Renal cortical epithelial cell (primary cell): ENCODE data around the gene TAPBP. TPM values are rescaled to one million over a fixed set of nuclear protein-coding genes. Genes with fewer than 3 reads are reported as not detected.
A peak's percentile ranks its signal among the peaks of the same experiment; 100 is the strongest.
"Not testable (repeated sequence)": the region's sequence is repeated elsewhere in the genome, so short reads cannot be mapped to it uniquely, and the experiment has no call there.

Experiments
- DNase-seq: peaks from one replicate; pipeline ENCODE4 v3.0.0-alpha.2; 2011; ENCODE audit warnings: low read depth
- total RNA-seq: library from RNA; depleted of rRNA; stranded (reverse); fragments of >200 nt; gene quantifications from 2 replicates; pipeline ENCODE4 v1.2.3, GENCODE V29; 2014

TAPBP gene
- total RNA-seq = 114 and 147 TPM in 2 replicates

DNA sequence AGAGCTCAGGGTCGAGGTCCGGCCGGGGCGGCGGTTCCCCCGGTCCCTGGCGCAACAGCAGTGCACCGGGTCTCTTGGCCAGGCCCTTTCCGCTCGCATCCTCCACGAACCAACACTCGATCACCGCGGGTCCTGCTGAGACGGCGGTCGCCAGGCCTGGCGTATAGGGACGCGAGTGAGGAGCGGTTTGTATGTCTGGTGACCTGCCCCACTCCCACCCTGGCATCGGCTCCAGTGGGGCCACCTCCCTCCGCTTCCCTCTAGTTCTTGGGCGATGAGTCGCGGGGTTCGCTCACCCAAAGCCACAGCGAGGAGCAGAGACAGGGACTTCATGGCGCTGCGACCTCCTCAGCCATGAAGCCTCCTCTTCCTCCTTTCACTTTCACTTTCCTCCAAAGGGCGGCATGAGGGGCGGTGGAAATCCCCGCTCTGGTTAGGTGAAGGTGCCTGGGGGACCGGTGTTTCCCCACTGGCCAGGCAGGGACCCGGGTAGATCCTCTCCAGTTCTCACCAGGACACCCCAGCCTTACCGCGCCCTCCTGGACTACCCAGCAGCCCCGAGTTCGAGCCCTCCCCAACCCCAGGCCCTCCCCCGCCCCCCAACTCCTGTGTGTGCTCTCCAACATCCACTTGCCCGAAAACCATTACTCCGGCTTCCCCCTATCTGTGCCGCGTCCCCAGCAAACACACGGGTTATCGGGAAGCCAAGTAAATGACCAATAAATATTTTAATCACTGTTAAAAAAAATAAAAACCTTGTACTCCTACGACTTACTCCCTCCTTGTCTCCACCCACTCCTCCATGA, at the start of gene TAPBP:
Gene TAPBP, minus strand, starts transcription at position 370 of the 806 bp plus-strand sequence. Its CDS starts 37 bp downstream, at position 333.
- peak; percentile 59 for DNase-seq

DNA sequence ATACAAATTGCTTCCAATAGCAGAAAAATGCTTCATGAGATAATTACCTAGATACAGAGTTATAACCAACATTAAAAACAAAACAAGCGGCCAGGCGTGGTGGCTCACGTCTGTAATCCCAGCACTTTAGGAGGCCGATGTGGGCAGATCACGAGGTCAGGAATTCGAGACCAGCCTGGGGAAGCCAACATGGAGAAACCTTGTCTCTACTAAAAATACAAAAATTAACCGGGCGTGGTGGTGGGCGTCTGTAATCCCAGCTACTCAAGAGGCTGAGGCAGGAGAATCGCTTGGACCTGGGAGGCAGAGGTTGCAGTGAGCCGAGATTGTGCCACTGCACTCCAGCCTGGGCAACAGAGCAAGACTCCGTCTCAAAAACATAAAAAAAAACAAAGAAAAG, 49.6 kb upstream of the TAPBP start:
- not testable (repeated sequence) for DNase-seq

- DNase-seq = no peak
Measured at GRCh38 chr6:33359331-33359730, 45.5 kb upstream of the TAPBP start.

DNA sequence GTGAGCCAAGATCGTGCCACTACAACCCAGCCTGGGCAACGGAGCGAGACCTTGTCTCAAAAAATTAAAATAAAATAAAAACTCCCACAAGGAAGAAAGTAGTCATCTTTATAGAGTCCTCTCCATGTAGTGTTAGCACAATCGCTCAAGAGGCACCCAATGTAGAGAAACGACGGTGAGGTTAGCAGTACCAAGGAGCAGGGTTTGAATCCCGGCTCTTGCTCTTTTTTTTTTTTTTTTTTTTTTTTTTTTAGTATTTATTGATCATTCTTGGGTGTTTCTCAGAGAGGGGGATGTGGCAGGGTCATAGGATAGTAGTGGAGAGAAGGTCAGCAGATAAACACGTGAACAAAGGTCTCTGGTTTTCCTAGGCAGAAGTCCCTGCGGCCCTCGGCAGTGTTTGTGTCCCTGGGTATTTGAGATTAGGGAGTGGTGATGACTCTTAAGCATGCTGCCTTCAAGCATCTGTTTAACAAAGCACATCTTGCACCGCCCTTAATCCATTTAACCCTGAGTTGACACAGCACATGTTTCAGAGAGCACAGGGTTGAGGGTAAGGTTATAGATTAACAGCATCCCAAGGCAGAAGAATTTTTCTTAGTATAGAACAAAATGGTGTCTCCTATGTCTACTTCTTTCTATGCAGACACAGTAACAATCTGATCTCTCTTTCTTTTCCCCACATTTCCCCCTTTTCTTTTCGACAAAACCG, 43.4 kb upstream of the TAPBP start:
- peak; percentile 36 for DNase-seq

DNA sequence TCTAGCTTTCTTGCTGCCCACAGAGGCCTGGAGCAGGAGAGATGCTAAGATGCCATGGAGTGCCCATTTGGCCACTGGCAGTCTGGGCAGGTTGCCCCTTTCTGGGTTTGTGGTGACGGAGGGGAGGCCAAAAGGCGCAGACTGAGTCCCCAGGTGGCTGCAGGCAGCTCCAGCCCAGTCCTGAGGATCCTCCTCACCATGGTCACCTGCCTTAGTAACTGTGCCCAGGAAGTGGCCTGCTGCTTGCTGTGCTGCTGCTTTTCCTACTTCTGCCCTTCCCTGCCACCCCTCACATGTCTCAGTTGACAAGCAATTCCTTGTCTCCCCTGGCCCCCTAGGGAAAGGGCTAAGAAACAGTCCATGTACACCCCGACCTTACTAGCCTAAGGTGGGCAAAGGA, 42.4 kb upstream of the TAPBP start:
- DNase-seq = no peak

- DNase-seq = not testable (repeated sequence)
Measured at GRCh38 chr6:33355860-33356259, 42.0 kb upstream of the TAPBP start.

- no peak for DNase-seq
Measured at GRCh38 chr6:33347816-33348215, 33.9 kb upstream of the TAPBP start.

DNA sequence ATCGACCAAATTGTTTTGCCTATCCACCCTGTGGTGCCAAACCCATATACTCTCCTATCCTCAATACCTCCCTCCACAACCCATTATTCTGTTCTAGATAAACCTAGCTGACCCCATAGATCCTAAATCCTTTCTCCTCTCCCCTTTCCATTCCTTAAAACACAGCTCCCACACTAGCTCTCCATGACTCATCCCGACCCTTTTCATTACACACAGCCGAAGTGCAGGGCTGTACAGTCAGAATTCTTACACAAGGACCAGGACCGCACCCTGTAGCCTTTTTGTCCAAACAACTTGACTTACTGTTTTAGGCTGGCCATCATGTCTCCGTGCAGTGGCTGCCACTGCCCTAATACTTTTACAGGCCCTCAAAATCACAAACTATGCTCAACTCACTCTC, 33.1 kb upstream of the TAPBP start:
- not testable (repeated sequence) for DNase-seq

DNA sequence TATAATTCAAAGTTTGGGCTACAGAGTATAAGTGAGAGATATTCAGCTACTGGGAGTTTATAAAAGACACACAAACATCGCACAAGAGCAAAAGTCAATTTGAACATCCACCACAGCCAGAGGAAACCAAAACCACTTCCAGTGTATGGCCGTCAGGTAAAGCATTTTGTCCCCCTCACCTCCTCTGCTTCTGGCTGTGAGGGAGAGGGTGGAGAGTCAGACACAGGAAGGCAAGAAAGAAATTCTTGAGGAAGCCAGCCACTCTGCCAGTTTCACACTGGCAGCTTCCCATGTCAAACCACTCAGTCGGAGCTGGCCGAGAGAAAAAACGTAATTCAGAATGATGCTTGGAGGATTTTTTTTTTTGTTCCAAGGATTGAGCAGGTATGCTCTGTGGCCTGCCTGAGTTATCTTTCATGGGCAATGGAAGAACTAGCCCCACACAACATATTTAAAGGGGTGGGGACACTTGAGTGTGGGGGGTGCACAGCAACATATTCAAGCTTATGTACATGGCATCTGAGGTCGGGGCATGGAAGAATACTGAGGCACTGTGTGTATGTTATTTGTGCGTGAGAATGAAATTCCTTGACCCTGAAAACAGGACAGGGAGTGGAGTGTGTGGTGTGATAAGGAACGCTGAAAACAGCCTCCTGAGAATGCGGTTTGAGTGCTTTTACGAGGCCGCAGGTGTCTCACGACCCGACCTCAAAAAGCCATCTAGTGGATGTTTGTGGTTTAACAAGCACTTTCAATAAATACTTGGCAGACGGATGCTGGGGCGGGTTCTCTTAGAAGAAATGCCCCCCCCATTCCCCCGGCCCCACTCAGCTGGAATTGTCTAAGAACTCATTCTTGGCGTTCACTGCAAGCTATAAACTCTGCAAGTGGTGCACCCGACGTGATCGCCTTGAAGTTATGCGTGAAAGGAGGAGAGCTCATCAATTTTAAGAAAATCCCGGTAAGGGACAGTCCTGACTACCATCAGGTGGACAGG, 31.1 kb upstream of the TAPBP start:
- DNase-seq = peak; percentile 89

DNA sequence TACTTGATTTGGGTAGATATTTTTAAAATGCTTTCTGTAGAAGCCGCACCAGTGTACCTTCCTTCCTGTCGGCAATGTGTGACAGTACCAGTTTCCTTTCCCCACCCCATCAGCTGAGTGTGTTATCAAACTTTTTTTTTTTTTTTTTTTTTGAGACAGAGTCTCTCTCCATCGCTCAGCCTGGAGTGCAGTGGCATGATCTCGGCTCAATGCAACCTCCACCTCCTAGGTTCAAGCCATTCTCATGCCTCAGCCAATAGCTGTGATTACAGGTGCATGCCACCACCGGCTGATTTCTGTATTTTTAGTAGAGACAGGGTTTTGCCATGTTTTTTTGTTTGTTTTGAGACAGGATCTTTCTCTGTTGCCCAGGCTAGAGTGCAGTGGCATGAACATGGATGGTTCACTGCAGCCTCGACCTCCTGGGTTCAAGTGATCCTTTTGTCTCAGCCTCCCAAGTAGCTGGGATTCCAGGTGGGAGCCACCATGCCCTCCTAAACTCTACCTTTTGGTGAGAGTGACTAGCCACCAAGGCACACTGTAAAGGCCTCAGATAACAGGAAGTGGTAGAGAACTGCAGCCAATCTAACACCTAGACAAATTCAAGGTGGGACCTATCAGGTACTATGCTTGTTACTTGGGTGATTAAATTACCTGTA, 30.2 kb upstream of the TAPBP start:
- DNase-seq = no peak

DNA sequence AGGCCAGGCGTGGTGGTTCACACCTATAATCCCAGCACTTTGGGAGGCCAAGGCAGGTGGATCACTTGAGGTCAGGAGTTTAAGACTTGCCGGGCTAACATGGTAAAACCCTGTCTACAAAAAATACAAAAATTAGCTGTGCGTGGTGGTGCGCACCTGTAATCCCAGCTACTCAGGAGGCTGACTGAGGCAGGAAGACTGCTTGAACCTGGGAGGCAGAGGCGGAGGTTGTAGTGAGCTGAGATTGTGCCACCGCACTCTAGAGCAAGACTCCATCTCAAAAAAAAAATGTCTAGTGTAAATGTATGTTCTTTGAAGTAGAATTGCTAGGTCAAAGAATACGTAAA, 29.7 kb upstream of the TAPBP start:
- not testable (repeated sequence) for DNase-seq

DNA sequence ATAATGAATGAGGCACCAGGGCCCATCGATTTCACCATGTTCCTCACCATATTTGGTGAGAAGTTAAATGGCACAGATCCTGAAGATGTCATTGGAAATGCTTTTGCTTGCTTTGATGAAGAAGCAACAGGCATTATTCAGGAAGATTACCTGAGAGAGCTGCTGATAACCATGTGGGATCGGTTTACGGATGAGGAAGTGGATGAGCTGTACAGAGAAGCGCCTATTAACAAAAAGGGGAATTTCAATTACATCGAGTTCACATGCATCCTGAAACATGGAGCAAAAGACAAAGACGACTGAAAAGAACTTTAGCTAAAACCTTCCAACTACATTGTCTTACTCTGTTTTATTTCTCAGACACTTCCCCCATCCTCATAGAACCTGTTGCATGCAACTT, 25.3 kb upstream of the TAPBP start:
- DNase-seq = no peak

- DNase-seq = no peak
Measured at GRCh38 chr6:33336495-33336894, 22.6 kb upstream of the TAPBP start.

GRCh38 chr6:33335916-33336315, 22.0 kb upstream of the TAPBP start:
- DNase-seq = no peak

DNA sequence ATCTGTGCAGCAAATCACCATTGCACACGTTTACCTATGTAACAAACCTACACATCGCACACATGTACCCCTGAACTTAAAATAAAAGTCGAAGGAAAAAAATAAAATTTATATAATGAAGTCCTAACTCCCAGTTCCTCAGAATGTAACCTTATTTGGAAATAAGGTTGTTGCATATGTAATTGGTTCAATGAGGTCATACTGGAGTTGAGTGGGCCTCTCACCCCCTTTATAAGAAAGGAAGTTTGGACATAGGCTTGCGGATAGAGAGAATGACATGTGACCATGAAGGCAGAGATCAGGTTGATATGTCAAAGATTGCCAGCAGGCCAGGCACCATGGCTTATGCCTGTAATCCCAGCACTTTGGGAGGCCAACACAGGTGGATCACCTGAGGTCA, 19.8 kb upstream of the TAPBP start:
- no peak for DNase-seq

DNA sequence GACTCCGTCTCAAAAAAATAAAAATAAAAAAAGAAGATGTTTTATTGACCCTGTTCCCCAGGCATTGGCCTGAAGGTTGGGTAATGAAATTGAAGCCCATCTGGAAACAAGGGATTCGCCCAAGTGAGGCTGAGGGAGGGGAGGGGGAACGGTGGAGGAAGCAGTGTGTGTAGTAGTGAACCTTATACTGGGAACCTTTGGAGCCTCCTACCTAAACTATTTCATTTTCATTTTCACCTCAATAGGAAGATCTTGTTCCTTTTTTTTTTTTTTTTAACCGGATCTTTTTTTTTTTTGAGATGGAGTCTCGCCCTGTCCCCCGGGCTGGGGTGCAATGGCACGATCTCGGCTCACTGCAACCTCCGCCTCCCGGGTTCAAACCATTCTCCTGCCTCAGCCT, 16.9 kb upstream of the TAPBP start:
- no peak for DNase-seq

DNA sequence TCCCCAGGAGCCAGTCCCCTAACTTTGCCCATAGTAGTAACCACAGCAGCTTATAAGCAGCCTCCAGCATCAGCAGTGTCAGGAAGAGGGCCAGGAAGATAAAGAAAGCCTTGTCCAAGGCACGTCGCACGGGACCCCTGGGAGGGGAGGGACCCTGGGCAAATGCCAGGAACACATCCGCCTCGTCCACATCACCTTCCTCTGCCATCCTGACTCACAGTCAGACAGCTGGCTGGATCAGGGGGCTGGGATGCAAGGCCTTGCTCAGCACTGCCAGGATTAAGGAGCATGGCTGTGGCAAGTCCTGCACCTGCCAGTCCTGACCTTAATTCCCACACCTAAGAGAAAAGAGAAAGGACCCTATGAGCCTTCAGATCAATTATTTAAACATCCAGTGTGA, 15.2 kb upstream of the TAPBP start:
- DNase-seq = no peak

- no peak for DNase-seq
Measured at GRCh38 chr6:33324125-33324524, 10.2 kb upstream of the TAPBP start.

GRCh38 chr6:33323623-33323948, 9.7 kb upstream of the TAPBP start:
- DNase-seq = no peak

DNA sequence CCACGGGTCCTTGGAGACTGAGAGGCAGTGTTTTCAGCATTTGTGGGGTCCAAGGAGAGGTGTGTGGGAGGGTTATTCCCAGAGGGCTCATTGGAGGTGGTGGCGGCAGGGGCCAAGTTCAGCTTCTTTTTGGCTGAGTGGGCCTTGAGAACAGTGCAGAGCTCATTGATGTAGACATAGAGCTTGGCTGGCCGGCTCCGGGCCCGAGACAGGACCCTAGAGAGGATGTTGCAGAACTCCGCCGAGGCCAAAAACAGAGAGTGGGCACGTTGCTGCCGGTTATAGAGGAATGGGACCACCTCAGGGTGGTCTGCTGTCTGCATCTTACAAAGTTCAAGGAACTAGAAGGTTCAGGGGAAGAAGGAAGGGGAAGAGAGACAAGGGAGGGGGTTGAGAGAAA, 7.3 kb upstream of the TAPBP start:
- no peak for DNase-seq

DNA sequence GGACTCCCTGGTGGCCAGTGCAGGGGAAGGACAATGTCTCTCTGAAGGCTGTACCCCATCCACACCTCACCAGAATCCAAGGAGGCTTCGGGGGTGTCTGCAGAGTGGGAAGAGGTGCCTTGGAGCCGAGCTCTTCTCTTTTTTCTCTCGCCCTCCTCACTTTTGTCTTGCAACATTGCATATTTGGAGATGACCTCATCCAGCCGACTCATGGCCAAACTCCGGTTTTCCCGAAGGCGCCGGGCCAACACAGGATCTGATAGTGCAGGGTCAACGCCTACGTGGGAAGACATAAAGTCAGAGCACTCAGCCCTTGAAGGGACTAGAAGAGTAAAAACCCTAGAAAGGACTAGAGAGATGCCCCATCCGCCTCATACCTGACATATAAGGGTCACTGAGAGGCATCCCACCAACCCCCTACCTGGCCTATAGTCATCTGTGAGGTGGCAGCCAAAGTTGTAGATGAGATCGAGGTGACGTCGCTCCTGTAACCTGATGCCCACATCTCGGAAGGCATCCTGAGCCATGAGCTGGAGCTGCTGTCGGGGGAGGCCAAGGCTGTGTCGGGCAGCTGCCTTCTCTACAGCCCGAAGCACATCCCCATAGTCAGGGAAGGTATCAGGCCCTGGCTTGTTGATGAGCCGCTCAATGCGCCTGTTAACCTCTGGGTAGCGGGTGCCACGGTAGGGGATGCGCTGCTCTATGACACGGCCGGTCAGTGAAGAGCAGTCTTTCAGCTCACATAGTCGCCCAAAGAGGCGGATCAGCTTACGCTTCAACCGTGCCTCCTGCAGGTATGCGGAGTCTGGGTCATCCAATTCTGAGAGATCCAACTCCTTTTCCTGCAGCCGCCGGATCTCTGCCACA, 6.7 kb upstream of the TAPBP start:
- no peak for DNase-seq
